Neural progenitor cell (in vitro differentiated cells): ENCODE measurements around the gene TRPM2. TPM values are rescaled to one million over a fixed set of nuclear protein-coding genes. Genes with fewer than 3 reads are reported as not detected.

ENCODE experiments used
- DNase-seq: peaks from one replicate; pipeline ENCODE4 v3.0.0-alpha.2; 2016; ENCODE audit warnings: low spot score
- H2AFZ ChIP-seq: fragments of 200-600 bp; sonication (generic); replicated peaks from 2 replicates; pipeline ENCODE4 v1.6.1; 2016; ENCODE audit warnings: antibody characterized with exemption
- H3F3A ChIP-seq: fragments of 200-600 bp; sonication (generic); 2 replicates; pipeline ENCODE4 v1.6.1; 2016; ENCODE audit warnings: antibody characterized with exemption, low read depth
- H3K27ac ChIP-seq: fragments of 200-600 bp; sonication (generic); 2 replicates; pipeline ENCODE4 v1.5.1; 2016; ENCODE audit warnings: mild to moderate bottlenecking
- H3K27me3 ChIP-seq: fragments of 200-600 bp; sonication (generic); 2 replicates; pipeline ENCODE4 v1.6.1; 2016; ENCODE audit warnings: mild to moderate bottlenecking, moderate library complexity
- H3K36me3 ChIP-seq: fragments of 200-600 bp; sonication (generic); 2 replicates; pipeline ENCODE4 v1.5.1; 2016
- H3K4me1 ChIP-seq: fragments of 200-600 bp; sonication (generic); 2 replicates; pipeline ENCODE4 v1.6.1; 2016; ENCODE audit warnings: mixed run types
- H3K4me2 ChIP-seq: fragments of 200-600 bp; sonication (generic); 2 replicates; pipeline ENCODE4 v1.6.1; 2016
- H3K4me3 ChIP-seq: fragments of 200-600 bp; sonication (generic); 2 replicates; pipeline ENCODE4 v1.5.1; 2016
- H3K79me2 ChIP-seq: fragments of 200-600 bp; sonication (generic); 2 replicates; pipeline ENCODE4 v1.6.1; 2016; ENCODE audit warnings: low read depth
- H3K9ac ChIP-seq: fragments of 200-600 bp; sonication (generic); 2 replicates; pipeline ENCODE4 v1.6.1; 2016
- H3K9me3 ChIP-seq: fragments of 200-600 bp; sonication (generic); 2 replicates; pipeline ENCODE4 v1.5.1; 2016; ENCODE audit warnings: low read depth
- H4K20me1 ChIP-seq: fragments of 200-600 bp; sonication (generic); 2 replicates; pipeline ENCODE4 v1.6.1; 2016; ENCODE audit warnings: low read depth
- H3K27ac Mint-ChIP-seq: 3 replicates; pipeline ENCODE4 v1.8.0; 2021; ENCODE audit warnings: mixed read lengths
- H3K27me3 Mint-ChIP-seq: 2 replicates; pipeline ENCODE4 v1.8.0; 2022; ENCODE audit warnings: low read depth, mild to moderate bottlenecking, inconsistent platforms, moderate library complexity, mixed read lengths; ENCODE audit not compliant: insufficient read depth
- H3K36me3 Mint-ChIP-seq: 3 replicates; pipeline ENCODE4 v1.8.0; 2021; ENCODE audit warnings: mixed read lengths
- H3K4me1 Mint-ChIP-seq: 3 replicates; pipeline ENCODE4 v1.8.0; 2021; ENCODE audit warnings: mixed read lengths
- H3K4me3 Mint-ChIP-seq: 3 replicates; pipeline ENCODE4 v1.8.0; 2021; ENCODE audit warnings: mild to moderate bottlenecking, moderate library complexity, mixed read lengths
- H3K9me3 Mint-ChIP-seq: 3 replicates; pipeline ENCODE4 v1.8.0; 2020; ENCODE audit warnings: mixed read lengths
- EZH2 ChIP-seq: fragments of 200-600 bp; sonication (generic); IDR thresholded peaks from 2 replicates; pipeline ENCODE4 v1.6.1; 2017; ENCODE audit warnings: antibody characterized with exemption, mild to moderate bottlenecking, moderate library complexity
- EZH2phosphoT487 ChIP-seq: fragments of 200-600 bp; sonication (generic); IDR thresholded peaks from 2 replicates; pipeline ENCODE4 v1.6.1; 2017; ENCODE audit warnings: antibody characterized with exemption
- total RNA-seq: library from RNA; depleted of rRNA; stranded (reverse); fragments of >200 nt; gene quantifications from 2 replicates; pipeline ENCODE4 v1.2.3, GENCODE V29; 2015; ENCODE audit warnings: low replicate concordance
- TF ChIP-seq, protein P1 (sequence below): fragments of 200-600 bp; sonication (generic); IDR thresholded peaks from 2 replicates; pipeline ENCODE4 v1.5.1; 2017; ENCODE audit warnings: antibody characterized with exemption, mild to moderate bottlenecking

TRPM2 gene
- total RNA-seq, 1 donor from 2014 or later = not detected

GRCh38 chr21:44312089-44312488 is 41.3 kb upstream of the TRPM2 start:
- Histone ChIP-seq H4K20me1 (peaks cover 14% of the 10 kb centered on the region), H3K27ac (no peak overlapping the region), H2AFZ (no peak overlapping the region), H3K9me3 (no peaks in the 10 kb centered on the region), H3K4me3 (no peak overlapping the region), H3K9ac (no peak overlapping the region), H3K4me2 (no peak overlapping the region), H3K4me1 (peaks cover 7% of the 10 kb centered on the region), H3F3A (no peaks in the 10 kb centered on the region), H3K36me3 (no peaks in the 10 kb centered on the region), H3K27me3 (no peaks in the 10 kb centered on the region), H3K79me2 (no peaks in the 10 kb centered on the region)
- H3K4me1 Mint-ChIP-seq = peaks cover 16% of the 10 kb centered on the region
- TF ChIP-seq EZH2 (no peak), EZH2phosphoT487 (no peak)
- TF ChIP-seq, protein P1, sequence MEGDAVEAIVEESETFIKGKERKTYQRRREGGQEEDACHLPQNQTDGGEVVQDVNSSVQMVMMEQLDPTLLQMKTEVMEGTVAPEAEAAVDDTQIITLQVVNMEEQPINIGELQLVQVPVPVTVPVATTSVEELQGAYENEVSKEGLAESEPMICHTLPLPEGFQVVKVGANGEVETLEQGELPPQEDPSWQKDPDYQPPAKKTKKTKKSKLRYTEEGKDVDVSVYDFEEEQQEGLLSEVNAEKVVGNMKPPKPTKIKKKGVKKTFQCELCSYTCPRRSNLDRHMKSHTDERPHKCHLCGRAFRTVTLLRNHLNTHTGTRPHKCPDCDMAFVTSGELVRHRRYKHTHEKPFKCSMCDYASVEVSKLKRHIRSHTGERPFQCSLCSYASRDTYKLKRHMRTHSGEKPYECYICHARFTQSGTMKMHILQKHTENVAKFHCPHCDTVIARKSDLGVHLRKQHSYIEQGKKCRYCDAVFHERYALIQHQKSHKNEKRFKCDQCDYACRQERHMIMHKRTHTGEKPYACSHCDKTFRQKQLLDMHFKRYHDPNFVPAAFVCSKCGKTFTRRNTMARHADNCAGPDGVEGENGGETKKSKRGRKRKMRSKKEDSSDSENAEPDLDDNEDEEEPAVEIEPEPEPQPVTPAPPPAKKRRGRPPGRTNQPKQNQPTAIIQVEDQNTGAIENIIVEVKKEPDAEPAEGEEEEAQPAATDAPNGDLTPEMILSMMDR = no peak
- H3K9me3 Mint-ChIP-seq = no peaks in the 10 kb centered on the region
- peaks cover 7% of the 10 kb centered on the region for H3K27me3 Mint-ChIP-seq
- no peak for DNase-seq
- peaks cover 8% of the 10 kb centered on the region for H3K36me3 Mint-ChIP-seq
- no peak overlapping the region for H3K27ac Mint-ChIP-seq
- H3K4me3 Mint-ChIP-seq = no peak overlapping the region

DNA sequence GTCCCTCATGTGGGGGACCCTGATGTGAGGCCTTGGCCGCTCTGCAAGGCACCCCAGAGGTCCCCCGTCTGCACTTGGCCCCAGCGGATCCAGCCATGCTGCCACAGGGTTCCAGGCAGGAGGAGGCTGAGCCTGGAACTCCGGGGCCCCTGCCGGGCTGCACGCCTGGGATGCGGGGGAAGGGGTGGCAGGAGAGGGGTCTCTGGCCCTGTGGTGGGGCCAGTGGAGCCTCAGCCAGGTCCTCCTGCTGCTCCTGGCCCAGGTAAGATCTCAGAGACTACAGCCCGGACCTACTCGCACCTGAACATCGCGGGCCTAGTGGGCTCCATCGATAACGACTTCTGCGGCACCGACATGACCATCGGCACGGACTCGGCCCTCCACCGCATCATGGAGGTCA is 40.7 kb upstream of the TRPM2 start:
- TF ChIP-seq EZH2phosphoT487 (no peak), EZH2 (no peak)
- TF ChIP-seq, protein P1 = no peak
- Histone ChIP-seq H3F3A (no peaks in the 10 kb centered on the region), H3K4me3 (no peak overlapping the region), H3K9ac (no peak overlapping the region), H3K4me2 (no peak overlapping the region), H3K27ac (no peak overlapping the region), H3K36me3 (no peaks in the 10 kb centered on the region), H3K9me3 (no peaks in the 10 kb centered on the region), H2AFZ (no peak overlapping the region), H3K79me2 (no peaks in the 10 kb centered on the region), H3K4me1 (peaks cover 7% of the 10 kb centered on the region), H4K20me1 (peaks cover 10% of the 10 kb centered on the region), H3K27me3 (no peaks in the 10 kb centered on the region)
- Mint-ChIP-seq H3K4me3 (no peak overlapping the region), H3K27me3 (peaks cover 7% of the 10 kb centered on the region), H3K27ac (no peak overlapping the region), H3K9me3 (no peaks in the 10 kb centered on the region), H3K36me3 (peaks cover 8% of the 10 kb centered on the region), H3K4me1 (peaks cover 13% of the 10 kb centered on the region)
- DNase-seq = no peak

GRCh38 chr21:44313451-44313850 is 40.0 kb upstream of the TRPM2 start:
- peaks cover 7% of the 10 kb centered on the region for H3K4me1 ChIP-seq
- H3K36me3 ChIP-seq = no peaks in the 10 kb centered on the region
- Mint-ChIP-seq H3K36me3 (peaks cover 8% of the 10 kb centered on the region), H3K27ac (no peak overlapping the region), H3K27me3 (peaks cover 7% of the 10 kb centered on the region), H3K4me1 (peaks cover 7% of the 10 kb centered on the region), H3K4me3 (no peak overlapping the region), H3K9me3 (no peaks in the 10 kb centered on the region)
- H3K9me3 ChIP-seq = no peaks in the 10 kb centered on the region
- no peak overlapping the region for H3K27ac ChIP-seq
- H4K20me1 ChIP-seq = peaks cover 4% of the 10 kb centered on the region
- DNase-seq = no peak
- TF ChIP-seq EZH2phosphoT487 = no peak
- no peak for TF ChIP-seq EZH2
- TF ChIP-seq, protein P1 = no peak
- H3K4me3 ChIP-seq = no peak overlapping the region
- no peaks in the 10 kb centered on the region for H3K79me2 ChIP-seq
- H3K27me3 ChIP-seq = no peaks in the 10 kb centered on the region
- H3K9ac ChIP-seq = no peak overlapping the region
- H3F3A ChIP-seq = no peaks in the 10 kb centered on the region
- no peak overlapping the region for H2AFZ ChIP-seq
- no peak overlapping the region for H3K4me2 ChIP-seq

GRCh38 chr21:44314128-44314527 is 39.3 kb upstream of the TRPM2 start:
- H3K27ac ChIP-seq = no peak overlapping the region
- DNase-seq = no peak
- H3K36me3 ChIP-seq = no peaks in the 10 kb centered on the region
- H3K79me2 ChIP-seq = no peaks in the 10 kb centered on the region
- no peak overlapping the region for H3K4me3 Mint-ChIP-seq
- H3K9me3 ChIP-seq = no peaks in the 10 kb centered on the region
- H3K36me3 Mint-ChIP-seq = peaks cover 8% of the 10 kb centered on the region
- H3F3A ChIP-seq = no peaks in the 10 kb centered on the region
- TF ChIP-seq, protein P1 = no peak
- no peak for TF ChIP-seq EZH2phosphoT487
- no peak for TF ChIP-seq EZH2
- H3K4me1 Mint-ChIP-seq = peaks cover 4% of the 10 kb centered on the region
- H2AFZ ChIP-seq = no peak overlapping the region
- no peak overlapping the region for H3K27ac Mint-ChIP-seq
- H3K4me3 ChIP-seq = no peak overlapping the region
- H3K27me3 ChIP-seq = no peaks in the 10 kb centered on the region
- no peaks in the 10 kb centered on the region for H3K9me3 Mint-ChIP-seq
- peaks cover 4% of the 10 kb centered on the region for H4K20me1 ChIP-seq
- peaks cover 5% of the 10 kb centered on the region for H3K27me3 Mint-ChIP-seq
- H3K4me2 ChIP-seq = no peak overlapping the region
- peaks cover 2% of the 10 kb centered on the region for H3K4me1 ChIP-seq
- H3K9ac ChIP-seq = no peak overlapping the region
